ENCODE results near the gene CTDSP2.
"Not testable (repeated sequence)": the region's sequence is repeated elsewhere in the genome, so short reads cannot be mapped to it uniquely, and the experiment has no call there.

The CTDSP2 gene

GRCh38 chr12:57777367-57777766, 69.2 kb downstream of the CTDSP2 start:
- DNase-seq = no peak

- no peak for DNase-seq
These were observed 70.3 kb downstream of the CTDSP2 start for GRCh38 chr12:57776247-57776587.

- no peak for DNase-seq
These were observed 70.8 kb downstream of the CTDSP2 start for GRCh38 chr12:57775563-57776246.

- no peak for DNase-seq
These were observed 71.5 kb downstream of the CTDSP2 start for GRCh38 chr12:57775044-57775443.

- DNase-seq = not testable (repeated sequence)
These were observed 71.9 kb downstream of the CTDSP2 start for GRCh38 chr12:57774634-57775033.

- DNase-seq = peak; percentile 21
These were observed 73.9 kb downstream of the CTDSP2 start, which contains the start of gene EEF1AKMT3 for GRCh38 chr12:57772429-57773322. EEF1AKMT3 (plus strand) TSS chr12:57772614; CDS start chr12:57772725, 111 bp downstream.

GRCh38 chr12:57771873-57772428, 74.6 kb downstream of the CTDSP2 start, which contains the start of gene METTL1:
METTL1 (minus strand) TSS chr12:57772105; CDS start chr12:57772083, 22 bp downstream.
- DNase-seq = peak; percentile 84

GRCh38 chr12:57771236-57771872, 75.2 kb downstream of the CTDSP2 start:
- DNase-seq = peak; percentile 76

- no peak for DNase-seq
These were observed 75.8 kb downstream of the CTDSP2 start for GRCh38 chr12:57770734-57771133.
